K562 (cell line): ENCODE measurements around the gene PPP1R14B. TPM values are rescaled to one million over a fixed set of nuclear protein-coding genes. Genes with fewer than 3 reads are reported as not detected.

Experiments used
- DIDO1 ChIP-seq: fragments of 450-650 bp; IDR thresholded peaks from 2 replicates; pipeline ENCODE4 v1.6.1; 2016; ENCODE audit warnings: low read depth, missing biosample characterization, missing genetic modification characterization
- NFATC3 ChIP-seq: fragments of 450-650 bp; IDR thresholded peaks from 2 replicates; pipeline ENCODE4 v1.6.1; 2017; ENCODE audit warnings: mild to moderate bottlenecking
- NFIC ChIP-seq: fragments of 450-650 bp; IDR thresholded peaks from 2 replicates; pipeline ENCODE4 v1.6.1; 2017; ENCODE audit warnings: mild to moderate bottlenecking, inconsistent platforms
- PRMT5 ChIP-seq: sonication (generic); formaldehyde crosslinking; IDR thresholded peaks from 2 replicates; pipeline ENCODE4 v1.5.0; 2020; ENCODE audit warnings: missing genetic modification reagents
- SRF ChIP-seq, 2 experiments: fragments of 250-450, 450-650 bp in 1 of 2; sonication (Bioruptor Pico) in 1 of 2; sonication (generic) in 1 of 2; formaldehyde crosslinking; IDR thresholded peaks; 2 replicates each; pipeline versions ENCODE4 v1.5.0 to v1.5.1; 2020 to 2022; ENCODE audit warnings: mild to moderate bottlenecking in 1 of 2, missing genetic modification reagents in 1 of 2
- SRSF3 ChIP-seq: fragments of 200-400 bp; formaldehyde crosslinking; IDR thresholded peaks from 2 replicates; pipeline ENCODE4 v1.6.1; 2016; ENCODE audit warnings: mild to moderate bottlenecking, low read length, moderate library complexity; ENCODE audit not compliant: insufficient read depth
- ZNF436 ChIP-seq: fragments of 250-450, 450-650 bp; sonication (Bioruptor Pico); formaldehyde crosslinking; IDR thresholded peaks from 2 replicates; pipeline ENCODE4 v1.7.0; 2020; ENCODE audit warnings: mild to moderate bottlenecking
- ZNF551 ChIP-seq: fragments of 250-450 bp; sonication (Bioruptor Pico); IDR thresholded peaks from 2 replicates; pipeline ENCODE4 v1.5.0; 2021; ENCODE audit warnings: mild to moderate bottlenecking, moderate library complexity
- polyA plus RNA-seq, 8 experiments: library from polyadenylated mRNA; depleted of rRNA in 4 of 8; stranded (reverse) in 5 of 8; unstranded in 3 of 8; fragments of >200 nt; fragmentation: Nextera tagmentation in 2 of 8; fragmentation: Illumina TruSeq in 1 of 8; extraction: Ambion mirVana in 2 of 8; extraction: Trizol in 1 of 8; gene quantifications; 2 replicates each; pipeline versions ENCODE4 v1.2.1 to v1.2.3, GENCODE V29; 2011 to 2014; ENCODE audit warnings: inconsistent platforms in 1 of 8, missing spikeins in 1 of 8
- total RNA-seq, 7 experiments: library from RNA; depleted of rRNA in 6 of 7; stranded (reverse); fragments of >200 nt in 6 of 7; fragmentation: Illumina TruSeq in 2 of 7; extraction: Trizol in 2 of 7; gene quantifications; 2 replicates each; pipeline versions ENCODE4 v1.2.1 to v1.2.3, GENCODE V29; 2011 to 2021; ENCODE audit warnings: low replicate concordance in 1 of 7
- TF ChIP-seq, protein P1 (sequence below): fragments of 450-650 bp; IDR thresholded peaks from 2 replicates; pipeline ENCODE4 v1.6.1; 2016; ENCODE audit warnings: low read depth
- TF ChIP-seq, protein P2 (sequence below): fragments of 250-450 bp; sonication (Bioruptor Pico); IDR thresholded peaks from 2 replicates; pipeline ENCODE4 v1.8.0; 2022; ENCODE audit warnings: inconsistent platforms, mild to moderate bottlenecking, moderate library complexity, borderline replicate concordance
- TF ChIP-seq, protein P3 (sequence below), 2 experiments: fragments of 450-650 bp; IDR thresholded peaks; 2 replicates each; pipeline ENCODE4 v1.6.1; 2018; ENCODE audit warnings: mild to moderate bottlenecking in 2 of 2, low read depth in 1 of 2; ENCODE audit not compliant: partially characterized antibody in 2 of 2
- TF ChIP-seq, protein P4 (sequence below): IDR thresholded peaks from 2 replicates; pipeline ENCODE4 v1.6.1; 2014; ENCODE audit warnings: antibody characterized with exemption

Gene PPP1R14B
- total and polyA plus RNA-seq, 9 of the 15 experiments (the other 6 are each of a cell fraction or from before 2014, with no cell fraction given): 7.7 to 566 (median 212) TPM

DNA sequence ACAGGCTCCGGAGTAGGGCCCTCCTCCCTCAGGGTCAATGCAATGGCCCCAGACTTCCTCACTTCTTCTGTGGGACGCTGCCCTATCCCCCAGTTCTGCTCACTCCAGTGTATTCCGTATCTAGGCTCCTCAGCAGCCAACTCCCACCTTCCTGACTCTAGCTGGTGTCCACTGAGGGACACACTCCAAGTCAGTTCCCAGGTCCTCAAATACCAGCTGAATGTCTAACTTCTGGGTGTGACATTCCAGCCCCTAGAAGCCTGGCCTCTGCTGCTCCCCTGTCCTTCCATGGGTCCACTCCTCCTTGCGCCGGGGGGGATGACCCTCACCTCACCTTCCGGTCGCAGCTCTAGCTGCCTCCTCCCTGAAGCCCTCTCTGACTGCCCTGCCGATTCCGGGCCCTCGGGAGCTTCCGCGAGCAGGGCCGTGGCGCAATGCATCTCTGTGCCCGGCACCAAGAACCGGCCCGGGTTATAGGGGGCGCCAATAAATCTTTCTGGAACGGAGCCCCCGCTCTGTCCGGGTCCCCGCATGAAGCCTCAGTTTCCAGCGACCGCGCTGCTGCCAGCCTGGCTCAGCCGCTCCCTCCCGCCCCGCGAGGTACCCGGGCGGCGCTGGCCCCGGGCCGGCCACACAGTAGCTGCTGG is 22.3 kb upstream of the PPP1R14B start (continued):
- TF ChIP-seq, protein P1, sequence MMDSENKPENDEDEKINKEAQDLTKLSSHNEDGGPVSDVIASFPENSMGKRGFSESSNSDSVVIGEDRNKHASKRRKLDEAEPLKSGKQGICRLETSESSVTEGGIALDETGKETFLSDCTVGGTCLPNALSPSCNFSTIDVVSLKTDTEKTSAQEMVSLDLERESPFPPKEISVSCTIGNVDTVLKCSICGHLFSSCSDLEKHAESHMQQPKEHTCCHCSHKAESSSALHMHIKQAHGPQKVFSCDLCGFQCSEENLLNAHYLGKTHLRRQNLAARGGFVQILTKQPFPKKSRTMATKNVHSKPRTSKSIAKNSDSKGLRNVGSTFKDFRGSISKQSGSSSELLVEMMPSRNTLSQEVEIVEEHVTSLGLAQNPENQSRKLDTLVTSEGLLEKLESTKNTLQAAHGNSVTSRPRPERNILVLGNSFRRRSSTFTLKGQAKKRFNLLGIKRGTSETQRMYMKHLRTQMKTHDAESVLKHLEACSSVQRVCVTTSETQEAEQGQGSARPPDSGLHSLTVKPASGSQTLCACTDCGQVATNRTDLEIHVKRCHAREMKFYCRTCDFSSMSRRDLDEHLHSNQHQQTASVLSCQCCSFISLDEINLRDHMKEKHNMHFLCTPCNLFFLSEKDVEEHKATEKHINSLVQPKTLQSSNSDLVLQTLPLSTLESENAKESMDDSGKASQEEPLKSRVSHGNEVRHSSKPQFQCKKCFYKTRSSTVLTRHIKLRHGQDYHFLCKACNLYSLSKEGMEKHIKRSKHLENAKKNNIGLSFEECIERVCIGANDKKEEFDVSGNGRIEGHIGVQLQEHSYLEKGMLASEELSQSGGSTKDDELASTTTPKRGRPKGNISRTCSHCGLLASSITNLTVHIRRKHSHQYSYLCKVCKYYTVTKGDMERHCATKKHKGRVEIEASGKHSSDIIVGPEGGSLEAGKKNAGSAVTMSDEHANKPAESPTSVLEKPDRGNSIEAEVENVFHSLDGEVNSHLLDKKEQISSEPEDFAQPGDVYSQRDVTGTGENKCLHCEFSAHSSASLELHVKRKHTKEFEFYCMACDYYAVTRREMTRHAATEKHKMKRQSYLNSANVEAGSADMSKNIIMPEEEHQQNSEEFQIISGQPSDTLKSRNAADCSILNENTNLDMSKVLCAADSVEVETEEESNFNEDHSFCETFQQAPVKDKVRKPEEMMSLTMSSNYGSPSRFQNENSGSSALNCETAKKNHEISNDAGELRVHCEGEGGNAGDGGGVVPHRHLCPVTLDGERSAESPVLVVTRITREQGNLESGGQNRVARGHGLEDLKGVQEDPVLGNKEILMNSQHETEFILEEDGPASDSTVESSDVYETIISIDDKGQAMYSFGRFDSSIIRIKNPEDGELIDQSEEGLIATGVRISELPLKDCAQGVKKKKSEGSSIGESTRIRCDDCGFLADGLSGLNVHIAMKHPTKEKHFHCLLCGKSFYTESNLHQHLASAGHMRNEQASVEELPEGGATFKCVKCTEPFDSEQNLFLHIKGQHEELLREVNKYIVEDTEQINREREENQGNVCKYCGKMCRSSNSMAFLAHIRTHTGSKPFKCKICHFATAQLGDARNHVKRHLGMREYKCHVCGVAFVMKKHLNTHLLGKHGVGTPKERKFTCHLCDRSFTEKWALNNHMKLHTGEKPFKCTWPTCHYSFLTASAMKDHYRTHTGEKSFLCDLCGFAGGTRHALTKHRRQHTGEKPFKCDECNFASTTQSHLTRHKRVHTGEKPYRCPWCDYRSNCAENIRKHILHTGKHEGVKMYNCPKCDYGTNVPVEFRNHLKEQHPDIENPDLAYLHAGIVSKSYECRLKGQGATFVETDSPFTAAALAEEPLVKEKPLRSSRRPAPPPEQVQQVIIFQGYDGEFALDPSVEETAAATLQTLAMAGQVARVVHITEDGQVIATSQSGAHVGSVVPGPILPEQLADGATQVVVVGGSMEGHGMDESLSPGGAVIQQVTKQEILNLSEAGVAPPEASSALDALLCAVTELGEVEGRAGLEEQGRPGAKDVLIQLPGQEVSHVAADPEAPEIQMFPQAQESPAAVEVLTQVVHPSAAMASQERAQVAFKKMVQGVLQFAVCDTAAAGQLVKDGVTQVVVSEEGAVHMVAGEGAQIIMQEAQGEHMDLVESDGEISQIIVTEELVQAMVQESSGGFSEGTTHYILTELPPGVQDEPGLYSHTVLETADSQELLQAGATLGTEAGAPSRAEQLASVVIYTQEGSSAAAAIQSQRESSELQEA: no peak
- TF ChIP-seq SRSF3 (peak; percentile 45; the same call in 1 of the 2 replicates), NFATC3 (no peak), PRMT5 (CRISPR knock-in tag) (no peak), NFIC (no peak), ZNF551 (no peak), DIDO1 (no peak), SRF (CRISPR knock-in tag; IDR thresholded peaks at IDR 0.05) (0 out of 4 replicates have a peak, but pooled peaks of 1 of the 2 experiments have one; percentile 20), ZNF436 (CRISPR knock-in tag) (peak; percentile 99)
- TF ChIP-seq, protein P2, sequence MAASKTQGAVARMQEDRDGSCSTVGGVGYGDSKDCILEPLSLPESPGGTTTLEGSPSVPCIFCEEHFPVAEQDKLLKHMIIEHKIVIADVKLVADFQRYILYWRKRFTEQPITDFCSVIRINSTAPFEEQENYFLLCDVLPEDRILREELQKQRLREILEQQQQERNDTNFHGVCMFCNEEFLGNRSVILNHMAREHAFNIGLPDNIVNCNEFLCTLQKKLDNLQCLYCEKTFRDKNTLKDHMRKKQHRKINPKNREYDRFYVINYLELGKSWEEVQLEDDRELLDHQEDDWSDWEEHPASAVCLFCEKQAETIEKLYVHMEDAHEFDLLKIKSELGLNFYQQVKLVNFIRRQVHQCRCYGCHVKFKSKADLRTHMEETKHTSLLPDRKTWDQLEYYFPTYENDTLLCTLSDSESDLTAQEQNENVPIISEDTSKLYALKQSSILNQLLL (CRISPR knock-in tag): no peak
- TF ChIP-seq, protein P3, sequence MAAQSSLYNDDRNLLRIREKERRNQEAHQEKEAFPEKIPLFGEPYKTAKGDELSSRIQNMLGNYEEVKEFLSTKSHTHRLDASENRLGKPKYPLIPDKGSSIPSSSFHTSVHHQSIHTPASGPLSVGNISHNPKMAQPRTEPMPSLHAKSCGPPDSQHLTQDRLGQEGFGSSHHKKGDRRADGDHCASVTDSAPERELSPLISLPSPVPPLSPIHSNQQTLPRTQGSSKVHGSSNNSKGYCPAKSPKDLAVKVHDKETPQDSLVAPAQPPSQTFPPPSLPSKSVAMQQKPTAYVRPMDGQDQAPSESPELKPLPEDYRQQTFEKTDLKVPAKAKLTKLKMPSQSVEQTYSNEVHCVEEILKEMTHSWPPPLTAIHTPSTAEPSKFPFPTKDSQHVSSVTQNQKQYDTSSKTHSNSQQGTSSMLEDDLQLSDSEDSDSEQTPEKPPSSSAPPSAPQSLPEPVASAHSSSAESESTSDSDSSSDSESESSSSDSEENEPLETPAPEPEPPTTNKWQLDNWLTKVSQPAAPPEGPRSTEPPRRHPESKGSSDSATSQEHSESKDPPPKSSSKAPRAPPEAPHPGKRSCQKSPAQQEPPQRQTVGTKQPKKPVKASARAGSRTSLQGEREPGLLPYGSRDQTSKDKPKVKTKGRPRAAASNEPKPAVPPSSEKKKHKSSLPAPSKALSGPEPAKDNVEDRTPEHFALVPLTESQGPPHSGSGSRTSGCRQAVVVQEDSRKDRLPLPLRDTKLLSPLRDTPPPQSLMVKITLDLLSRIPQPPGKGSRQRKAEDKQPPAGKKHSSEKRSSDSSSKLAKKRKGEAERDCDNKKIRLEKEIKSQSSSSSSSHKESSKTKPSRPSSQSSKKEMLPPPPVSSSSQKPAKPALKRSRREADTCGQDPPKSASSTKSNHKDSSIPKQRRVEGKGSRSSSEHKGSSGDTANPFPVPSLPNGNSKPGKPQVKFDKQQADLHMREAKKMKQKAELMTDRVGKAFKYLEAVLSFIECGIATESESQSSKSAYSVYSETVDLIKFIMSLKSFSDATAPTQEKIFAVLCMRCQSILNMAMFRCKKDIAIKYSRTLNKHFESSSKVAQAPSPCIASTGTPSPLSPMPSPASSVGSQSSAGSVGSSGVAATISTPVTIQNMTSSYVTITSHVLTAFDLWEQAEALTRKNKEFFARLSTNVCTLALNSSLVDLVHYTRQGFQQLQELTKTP (IDR thresholded peaks at IDR 0.05; ENCODE audit: low read depth in 1 of 2, partially characterized antibody in 2 of 2): peak; percentile 55
- TF ChIP-seq, protein P4, sequence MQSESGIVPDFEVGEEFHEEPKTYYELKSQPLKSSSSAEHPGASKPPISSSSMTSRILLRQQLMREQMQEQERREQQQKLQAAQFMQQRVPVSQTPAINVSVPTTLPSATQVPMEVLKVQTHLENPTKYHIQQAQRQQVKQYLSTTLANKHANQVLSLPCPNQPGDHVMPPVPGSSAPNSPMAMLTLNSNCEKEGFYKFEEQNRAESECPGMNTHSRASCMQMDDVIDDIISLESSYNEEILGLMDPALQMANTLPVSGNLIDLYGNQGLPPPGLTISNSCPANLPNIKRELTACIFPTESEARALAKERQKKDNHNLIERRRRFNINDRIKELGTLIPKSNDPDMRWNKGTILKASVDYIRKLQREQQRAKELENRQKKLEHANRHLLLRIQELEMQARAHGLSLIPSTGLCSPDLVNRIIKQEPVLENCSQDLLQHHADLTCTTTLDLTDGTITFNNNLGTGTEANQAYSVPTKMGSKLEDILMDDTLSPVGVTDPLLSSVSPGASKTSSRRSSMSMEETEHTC: no peak
